HG02759 (cell line): Measurements from ENCODE around the gene NCOR1.
"Not testable (repeated sequence)": the region's sequence is repeated elsewhere in the genome, so short reads cannot be mapped to it uniquely, and the experiment has no call there.

ENCODE experiments used
- ATAC-seq: cut with Tn5 transposase; IDR thresholded peaks from one replicate; pipeline ENCODE4 v1.9.1; 2021; ENCODE audit warnings: mild to moderate bottlenecking, moderate library complexity; ENCODE audit not compliant: unreplicated experiment

NCOR1 gene

DNA sequence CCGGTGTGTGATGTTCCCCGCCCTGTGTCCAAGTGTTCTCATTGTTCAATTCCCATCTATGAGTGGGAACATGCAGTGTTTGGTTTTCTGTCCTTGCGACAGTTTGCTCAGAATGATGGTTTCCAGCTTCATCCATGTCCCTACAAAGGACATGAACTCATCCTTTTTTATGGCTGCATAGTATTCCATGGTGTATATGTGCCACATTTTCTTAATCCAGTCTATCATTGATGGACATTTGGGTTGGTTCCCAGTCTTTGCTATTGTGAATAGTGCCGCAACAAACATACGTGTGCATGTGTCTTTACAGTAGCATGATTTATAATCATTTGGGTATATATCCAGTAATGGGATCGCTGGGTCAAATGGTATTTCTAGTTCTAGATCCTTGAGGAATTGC, 63.0 kb downstream of the NCOR1 start:
- ATAC-seq = not testable (repeated sequence)

DNA sequence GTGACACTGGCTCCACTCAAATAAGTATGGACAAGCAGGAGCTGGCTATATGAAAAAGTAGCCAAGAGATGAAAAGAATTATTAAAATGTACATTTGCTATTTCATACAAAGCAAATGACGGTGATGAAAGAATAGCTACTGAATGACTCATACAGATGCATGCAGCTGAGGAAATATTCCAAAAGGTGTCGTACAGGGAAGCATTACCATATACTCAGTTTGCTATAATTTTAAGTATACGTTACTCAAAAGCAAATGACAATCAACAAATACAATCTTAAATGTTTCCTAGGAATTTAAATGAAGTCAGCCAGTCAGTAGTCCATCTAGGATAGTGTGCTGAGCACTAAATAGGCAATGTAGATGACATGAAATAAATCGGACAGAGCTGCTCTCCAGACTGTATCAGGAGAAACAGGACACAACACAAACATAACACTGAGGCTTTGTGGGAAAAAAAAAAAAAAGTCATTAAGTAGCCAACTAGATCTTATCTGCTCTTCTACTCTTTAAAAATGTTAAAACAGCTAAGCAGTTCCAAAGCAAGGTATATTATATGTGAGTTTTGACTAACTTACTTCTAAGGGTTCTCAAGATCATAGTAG, 65.0 kb downstream of the NCOR1 start:
- no peak for ATAC-seq

DNA sequence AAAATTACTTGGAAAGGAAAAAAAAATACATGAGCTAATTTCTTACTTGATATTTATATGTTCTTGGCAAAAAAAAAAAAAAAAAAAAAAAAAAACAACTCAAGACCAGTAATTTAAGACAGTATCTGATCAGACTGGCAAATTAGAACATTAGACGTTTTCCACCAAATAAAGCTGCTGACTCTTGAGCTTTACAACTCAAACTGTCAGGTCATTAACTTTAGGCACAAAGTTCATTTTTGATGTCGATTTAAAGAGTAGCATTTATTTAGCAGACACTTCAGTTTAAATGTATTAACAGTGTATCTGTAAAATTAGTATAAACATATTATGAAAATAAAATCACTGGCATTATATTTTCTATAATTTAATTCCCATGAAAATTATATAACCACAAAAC, 66.7 kb downstream of the NCOR1 start:
- no peak for ATAC-seq

DNA sequence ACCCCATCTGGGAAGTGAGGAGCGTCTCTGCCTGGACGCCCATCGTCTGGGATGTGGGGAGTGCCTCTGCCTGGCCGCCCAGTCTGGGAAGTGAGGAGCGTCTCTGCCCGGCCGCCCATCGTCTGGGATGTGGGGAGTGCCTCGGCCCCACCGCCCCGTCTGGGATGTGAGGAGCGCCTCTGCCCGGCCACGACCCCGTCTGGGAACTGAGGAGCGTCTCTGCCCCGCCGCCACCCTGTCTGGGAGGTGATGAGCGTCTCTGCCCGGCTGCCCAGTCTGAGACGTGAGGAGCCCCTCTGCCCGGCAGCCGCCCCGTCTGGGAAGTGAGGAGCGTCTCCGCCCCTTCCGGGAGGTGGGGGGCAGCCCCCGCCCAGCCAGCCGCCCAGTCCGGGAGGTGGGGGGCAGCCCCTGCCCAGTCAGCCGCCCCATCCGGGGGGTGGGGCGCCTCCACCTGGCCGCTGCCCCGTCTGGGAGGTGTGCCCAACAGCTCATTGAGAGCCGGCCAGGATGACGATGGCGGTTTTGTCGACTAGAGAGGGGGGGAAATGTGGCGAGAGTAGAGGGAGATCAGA, 69.9 kb downstream of the NCOR1 start:
- not testable (repeated sequence) for ATAC-seq

DNA sequence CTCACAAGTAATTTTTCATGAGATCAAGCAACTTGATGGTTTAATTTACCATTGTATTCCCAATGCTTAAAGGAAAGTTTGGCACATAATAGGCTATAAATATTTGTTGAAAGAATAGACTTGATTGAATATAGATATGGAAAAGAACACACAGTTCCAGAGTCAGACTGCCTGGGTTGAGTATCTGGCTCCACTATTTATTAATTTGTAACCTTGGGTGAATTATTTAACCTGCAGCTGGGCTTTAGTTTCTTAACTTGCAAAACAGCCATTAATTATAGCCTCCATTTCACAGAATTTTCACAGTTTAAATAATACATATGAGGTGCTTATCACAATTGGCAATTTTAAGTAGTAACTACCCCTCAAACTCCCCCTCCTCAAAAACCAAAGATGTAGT, 73.6 kb downstream of the NCOR1 start:
- ATAC-seq = no peak

DNA sequence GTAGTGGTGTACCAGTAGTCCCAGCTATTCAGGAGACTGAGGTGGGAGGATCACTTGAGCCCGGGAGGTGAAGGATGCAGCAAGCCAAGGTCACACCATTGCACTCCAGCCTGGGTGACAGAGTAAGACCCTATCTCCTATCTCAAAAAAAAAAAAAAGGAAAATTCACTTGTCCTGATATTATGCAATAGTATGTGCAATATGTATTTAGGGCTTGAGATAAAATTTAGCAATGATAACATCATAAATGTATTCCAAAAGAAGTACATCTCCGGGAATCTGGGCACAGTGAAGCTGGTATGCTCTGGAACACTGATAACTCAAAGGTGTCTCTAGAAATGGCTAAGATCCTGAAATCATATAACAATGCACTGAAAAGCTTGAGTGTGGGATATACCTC, 74.5 kb downstream of the NCOR1 start:
- no peak for ATAC-seq

DNA sequence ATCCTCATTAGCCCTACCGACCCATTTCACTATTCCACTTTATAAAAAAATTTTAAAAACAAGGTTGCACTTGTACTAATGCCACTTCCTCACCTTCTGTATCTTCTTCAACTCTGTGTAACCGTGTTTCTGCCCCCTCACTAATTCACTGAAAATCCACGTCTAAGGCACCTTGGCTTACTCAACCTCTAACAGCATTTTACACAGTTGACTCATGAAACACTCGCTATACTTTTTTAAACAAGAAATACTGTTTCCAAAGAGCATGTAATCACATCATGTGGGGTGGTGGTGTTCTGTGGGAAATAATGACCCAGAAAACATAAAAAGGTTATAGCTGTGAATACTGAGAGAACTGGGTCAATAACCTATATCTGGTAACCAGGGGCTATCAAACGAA, 79.9 kb downstream of the NCOR1 start:
- no peak for ATAC-seq

DNA sequence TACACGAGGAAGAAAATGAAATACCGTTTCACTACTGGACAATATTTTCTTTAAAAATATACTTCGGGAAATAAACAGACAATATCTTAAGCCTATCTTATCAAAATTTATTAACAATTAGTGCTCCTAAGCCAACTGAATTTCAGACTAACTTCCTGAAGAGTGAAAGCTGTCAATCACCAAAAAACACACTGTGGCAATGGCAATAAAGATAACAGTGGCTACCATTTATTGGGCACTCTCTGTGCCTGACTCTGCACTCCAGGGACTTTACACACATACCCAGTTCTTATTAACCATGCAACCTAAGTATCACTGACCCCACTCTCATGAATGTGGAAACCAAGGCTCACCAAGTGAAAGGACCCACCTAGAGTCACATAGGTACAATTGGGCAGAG, 83.7 kb downstream of the NCOR1 start:
- ATAC-seq = no peak

DNA sequence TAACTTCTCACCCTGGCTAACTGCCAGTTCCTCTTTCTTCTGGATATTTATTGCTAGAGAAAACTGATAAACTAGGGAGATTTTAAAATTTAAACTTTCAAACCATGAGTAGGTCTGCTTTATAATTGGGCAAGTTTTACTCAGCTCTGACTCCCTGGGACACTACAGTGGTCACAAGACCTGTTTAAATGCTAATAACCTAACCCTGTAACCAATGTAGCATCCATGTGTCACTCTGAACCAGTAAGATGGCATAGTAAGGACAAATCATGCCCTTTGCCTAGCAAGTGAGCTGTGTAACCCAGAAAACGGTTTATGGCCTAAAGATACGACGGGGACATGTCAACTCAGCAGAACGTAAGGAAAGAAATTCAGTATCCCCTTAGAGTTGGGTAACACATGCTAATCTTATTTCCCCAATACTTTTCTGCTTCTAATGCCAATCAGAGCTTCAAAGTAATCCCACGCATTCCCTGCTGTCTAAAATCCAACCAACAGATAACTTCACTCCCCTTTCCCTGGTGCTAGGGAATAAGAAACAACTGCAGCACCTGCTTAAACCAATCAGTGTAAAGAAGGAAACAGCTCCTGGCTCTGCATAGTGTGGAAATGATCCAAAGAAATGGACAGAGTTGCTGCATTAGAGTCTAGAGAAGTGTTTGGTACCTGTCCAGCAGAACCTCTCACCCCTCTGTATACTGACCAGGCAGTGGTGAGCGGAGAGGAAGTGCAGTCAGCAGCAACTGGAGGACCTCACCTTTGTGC, 85.7 kb downstream of the NCOR1 start:
- ATAC-seq = no peak

DNA sequence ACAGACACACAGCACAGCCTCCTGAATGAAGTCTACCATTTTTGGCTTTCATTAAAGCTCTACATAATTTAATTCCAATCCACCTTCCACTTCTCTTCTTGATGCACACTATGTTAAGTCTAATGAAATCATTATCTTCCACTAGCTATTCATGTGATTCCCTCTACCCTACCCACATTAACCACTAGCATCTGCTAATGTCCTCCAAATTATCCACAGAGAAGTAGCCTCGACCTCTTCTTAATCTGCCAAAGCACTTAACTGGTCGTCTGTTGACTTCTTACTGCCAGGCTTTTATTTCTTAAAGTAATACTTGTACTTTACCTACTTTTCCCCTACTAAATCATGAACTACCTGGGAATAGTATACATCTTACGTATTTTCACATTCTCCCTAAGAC, 91.8 kb downstream of the NCOR1 start:
- no peak for ATAC-seq

DNA sequence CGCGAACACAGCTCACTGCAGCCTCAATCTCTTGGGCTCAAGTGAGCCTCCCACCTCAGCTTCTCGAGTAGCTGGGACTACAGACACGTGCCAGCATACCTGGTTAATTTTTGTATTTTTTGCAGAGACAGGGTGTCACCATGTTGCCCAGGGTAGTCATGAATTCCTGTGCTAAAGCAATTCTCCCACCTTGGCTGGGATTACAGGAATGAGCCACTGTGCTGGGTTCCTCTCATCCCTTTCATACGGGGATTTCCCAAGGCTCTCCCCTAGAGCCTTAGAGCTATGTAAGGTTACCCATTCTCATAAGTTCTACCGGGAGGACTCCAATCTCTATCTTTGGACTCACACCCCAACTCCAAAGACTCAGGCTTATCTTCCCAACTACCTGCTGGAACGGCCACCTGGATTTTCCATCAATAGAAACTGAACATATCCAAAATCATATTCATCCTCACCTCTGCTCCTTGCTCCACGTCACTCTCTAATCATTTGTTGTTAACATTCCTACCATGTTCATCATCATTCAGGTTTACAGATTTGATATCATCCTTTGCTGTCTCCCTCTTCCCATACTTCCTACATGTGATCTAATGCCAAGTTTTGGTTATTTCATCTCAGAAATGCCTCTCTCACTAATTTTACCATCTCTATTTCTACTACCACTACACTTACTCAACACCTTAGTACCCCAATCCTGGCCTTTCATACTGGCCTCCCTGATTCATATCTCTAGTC, 92.5 kb downstream of the NCOR1 start:
- ATAC-seq = no peak

DNA sequence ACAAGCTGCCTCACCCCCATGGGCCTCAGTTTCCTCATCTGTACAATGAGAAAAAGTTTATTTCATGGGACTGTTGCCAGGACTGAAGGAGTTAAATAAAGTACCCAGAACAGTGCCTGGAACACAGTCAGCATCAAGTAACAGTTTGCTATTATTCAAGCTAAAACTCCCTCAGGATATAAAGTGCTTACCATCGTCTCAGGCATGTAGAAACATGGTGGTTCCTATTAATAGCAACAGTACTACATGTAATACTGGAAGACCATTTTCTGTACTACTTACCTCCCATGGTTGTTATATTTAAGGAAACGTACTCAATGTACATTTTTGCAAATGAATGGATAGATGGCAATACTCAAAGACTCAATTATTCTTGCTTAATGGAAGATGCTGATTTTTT, 93.4 kb downstream of the NCOR1 start:
- ATAC-seq = no peak

DNA sequence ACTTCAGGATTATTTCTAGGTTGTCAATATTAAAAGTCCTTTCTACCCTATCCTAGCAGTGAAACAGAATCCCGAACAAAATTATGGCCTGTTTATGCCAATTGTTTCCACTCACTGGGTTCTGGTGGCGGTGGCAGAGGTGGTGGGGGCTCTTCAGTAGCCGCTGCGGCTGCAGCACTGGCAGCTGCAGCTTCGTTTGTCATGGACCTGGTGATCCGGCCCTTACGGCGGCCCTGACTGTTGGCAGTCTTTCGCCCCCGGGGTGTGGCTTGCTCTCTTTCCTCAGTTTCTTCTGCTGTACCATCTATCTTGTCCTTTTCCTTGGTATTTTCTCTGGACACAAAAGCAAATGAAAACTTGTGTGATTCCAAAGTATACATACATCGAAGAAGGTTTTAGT, 94.4 kb downstream of the NCOR1 start:
- no peak for ATAC-seq

DNA sequence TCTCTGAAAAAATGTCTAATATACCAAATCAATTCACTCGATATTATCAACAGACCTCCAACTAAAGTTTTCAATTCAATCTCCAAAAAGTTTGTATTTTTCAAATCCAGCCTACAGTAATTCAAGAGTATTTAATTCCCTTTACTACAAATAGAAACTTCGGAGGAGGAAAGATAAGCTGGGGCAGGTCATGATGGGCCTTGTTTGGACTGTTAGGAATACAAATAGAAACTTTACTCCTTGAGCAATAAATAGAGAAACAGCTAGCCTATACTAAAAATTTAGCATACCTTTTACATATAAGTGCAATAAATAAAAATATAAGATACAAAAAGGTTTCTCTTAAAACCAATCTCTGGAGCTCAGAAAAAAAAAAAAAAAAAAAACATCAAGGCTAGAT, 98.2 kb downstream of the NCOR1 start:
- no peak for ATAC-seq

DNA sequence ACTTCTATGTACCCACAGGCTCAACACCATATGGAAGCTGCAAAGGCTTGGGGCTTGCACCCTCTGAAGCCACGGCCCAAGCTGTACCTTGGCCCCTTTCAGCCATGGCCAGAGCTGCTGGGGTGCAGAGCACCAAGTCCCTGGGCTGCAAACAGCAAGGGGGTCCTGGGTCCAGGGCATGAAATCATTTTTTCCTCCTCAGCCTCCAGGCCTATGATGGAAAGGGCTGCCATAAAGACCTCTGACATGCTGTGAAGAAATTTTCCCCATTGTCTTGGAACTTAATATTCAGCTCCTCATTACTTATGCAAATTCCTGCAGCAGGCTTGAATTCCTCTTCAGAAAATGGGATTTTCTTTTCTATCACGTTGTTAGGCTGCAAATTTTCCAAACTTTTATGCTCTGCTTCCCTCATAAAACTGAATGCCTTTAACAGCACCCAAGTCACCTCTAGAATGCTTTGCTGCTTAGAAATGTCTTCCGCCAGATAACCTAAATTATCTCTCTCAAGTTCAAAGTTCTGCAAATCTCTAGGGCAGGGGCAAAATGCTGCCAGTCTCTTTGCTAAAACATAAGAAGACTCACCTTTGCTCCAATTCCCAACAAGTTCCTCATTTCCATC, 100.1 kb downstream of the NCOR1 start:
- ATAC-seq = not testable (repeated sequence)

DNA sequence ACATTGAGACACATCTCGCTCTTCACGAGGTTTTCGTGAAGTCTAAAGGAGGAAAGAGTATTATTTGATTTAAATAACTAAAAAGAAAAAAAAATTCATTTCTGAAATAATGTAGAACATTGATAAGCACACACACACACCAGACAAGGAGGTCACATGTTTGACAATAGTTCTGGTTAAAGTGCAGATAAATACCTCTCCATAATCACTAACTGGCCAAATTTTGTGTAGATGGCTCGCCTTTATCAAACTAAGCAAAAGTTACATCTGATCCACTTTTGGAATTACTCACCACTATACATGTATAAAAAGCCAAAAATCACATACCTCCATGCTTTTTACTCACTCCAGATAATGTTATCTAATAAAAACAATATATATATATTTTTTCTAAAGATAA, 106.5 kb downstream of the NCOR1 start:
- ATAC-seq = no peak

DNA sequence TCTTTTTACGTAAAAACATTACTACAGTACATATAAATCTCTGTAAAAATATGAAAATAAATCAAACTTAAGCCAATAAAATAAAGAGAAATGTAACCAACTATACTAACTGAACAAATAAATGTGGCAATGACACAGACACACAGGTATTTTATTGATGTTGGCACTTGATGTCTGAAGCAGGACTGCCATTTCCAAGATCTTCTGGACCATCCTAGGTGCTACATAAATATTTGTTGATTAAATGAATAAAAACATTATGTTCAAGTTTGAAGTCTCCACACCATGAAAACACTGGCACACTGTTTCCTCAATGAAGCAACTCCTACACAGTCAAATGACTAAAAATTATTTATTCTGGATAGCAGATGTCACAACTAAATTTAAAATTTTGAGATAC, 106.9 kb downstream of the NCOR1 start:
- ATAC-seq = no peak

DNA sequence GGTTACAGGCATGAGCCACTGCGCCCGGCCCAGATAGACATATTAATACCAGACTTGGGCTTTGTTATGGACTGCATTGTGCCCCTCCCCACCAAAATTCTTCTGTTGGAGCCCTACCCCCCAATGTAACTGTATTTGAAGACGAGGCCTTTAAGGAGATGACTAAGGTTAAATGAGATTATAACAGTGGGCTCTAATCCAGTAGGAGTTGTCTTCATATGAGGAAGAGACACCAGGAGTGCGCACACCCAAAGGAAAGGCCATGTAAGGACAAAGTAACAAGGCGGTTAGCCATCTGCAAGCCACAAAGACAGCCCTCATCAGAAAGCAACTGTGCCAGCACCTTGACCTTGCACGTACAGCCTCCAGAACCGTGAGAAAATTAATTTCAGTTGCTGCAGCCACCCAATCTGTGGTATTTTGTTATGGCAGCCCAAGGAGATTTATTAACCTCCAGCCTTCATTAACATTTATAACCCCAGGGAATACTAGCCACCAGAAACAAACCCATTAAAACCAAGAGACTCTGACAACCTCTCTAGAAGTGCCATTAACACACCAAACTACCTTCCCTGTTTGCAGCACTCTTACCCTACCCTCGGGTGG, 108.1 kb downstream of the NCOR1 start:
- ATAC-seq = no peak

DNA sequence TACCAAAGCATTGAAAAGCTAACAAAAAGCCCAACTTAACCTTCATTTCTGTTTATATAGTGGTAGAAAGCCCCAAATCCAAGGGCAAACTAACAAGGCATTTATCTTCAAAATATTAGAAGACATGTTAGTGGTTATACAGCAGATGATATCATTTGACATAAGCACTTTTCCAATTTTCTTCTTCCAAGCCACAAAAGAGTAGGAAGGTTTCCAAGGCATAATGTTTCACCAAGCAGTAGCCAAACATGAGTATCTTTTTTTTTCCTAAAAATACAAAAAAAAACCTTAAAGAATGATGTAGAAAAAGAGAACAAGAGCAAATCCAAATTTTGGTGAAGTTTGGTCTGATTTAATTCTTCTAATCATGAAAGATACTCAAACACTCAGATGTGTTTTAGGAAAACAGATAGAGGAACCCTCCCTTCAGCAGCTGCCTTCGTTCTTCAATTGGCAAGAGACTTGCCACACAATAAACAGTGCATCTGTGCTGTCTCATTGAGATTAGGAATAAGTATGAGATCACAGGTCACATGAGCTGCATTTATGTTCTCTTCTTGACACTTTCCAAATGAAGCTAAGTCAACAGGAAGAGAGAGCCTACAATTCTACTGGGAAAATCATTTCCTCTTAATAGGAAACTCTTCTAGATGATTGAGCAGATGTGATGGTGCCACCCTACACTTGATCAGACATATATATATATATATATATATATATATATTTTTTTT, 109.0 kb downstream of the NCOR1 start:
- no peak for ATAC-seq

DNA sequence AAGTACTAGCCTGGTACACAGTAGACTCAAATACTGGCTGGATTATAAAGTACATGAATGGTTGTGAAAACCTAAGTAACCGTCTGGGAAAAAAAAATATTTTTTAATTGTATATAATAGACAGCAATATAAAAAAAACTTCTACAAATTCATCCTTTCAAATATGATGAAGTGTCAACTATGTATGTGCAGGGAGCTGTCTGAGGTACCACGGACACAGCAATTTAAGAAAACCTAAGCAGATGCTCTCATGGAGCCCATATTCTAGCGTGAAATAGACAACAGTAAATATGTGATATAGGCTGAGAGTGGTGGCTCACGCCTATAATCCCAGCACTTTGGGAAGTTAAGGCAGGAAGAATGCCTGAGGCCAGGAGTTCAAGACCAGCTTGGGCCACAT, 111.1 kb downstream of the NCOR1 start:
- no peak for ATAC-seq
